WTC11 (cell line): Measurements from ENCODE around the gene ORM2. TPM values are rescaled to one million over a fixed set of nuclear protein-coding genes. Genes with fewer than 3 reads are reported as not detected.

ENCODE experiments used
- ATAC-seq: fragments of 200-7000 bp; cut with Tn5 transposase; 2 replicates; pipeline ENCODE4 v1.10.0; 2021; ENCODE audit warnings: mild to moderate bottlenecking, moderate library complexity
- CTCF ChIA-PET: fragments of 300-600 bp; sonication (Branson Sonifier 250); formaldehyde crosslinking; loops from one replicate; lab custom pipeline; 2021; ENCODE audit warnings: antibody characterized with exemption; lab: Charles Lee
- POLR2A ChIA-PET: fragments of 350-600 bp; sonication (Branson Sonifier 250); formaldehyde crosslinking; loops from one replicate; lab custom pipeline; 2021; ENCODE audit warnings: antibody characterized with exemption; lab: Charles Lee
- DNase-seq: peaks from one replicate; pipeline ENCODE4 v3.0.0; 2021; ENCODE audit warnings: low spot score
- H3K27ac Mint-ChIP-seq: 2 replicates; pipeline ENCODE4 v1.8.0; 2021; ENCODE audit warnings: mixed read lengths
- H3K27me3 Mint-ChIP-seq: 2 replicates; pipeline ENCODE4 v1.8.0; 2021; ENCODE audit warnings: low read depth, mild to moderate bottlenecking, moderate library complexity, mixed read lengths
- H3K36me3 Mint-ChIP-seq: 2 replicates; pipeline ENCODE4 v1.8.0; 2021; ENCODE audit warnings: mixed read lengths
- H3K4me1 Mint-ChIP-seq: 2 replicates; pipeline ENCODE4 v1.8.0; 2022; ENCODE audit warnings: mixed read lengths
- H3K4me3 Mint-ChIP-seq: 2 replicates; pipeline ENCODE4 v1.8.0; 2021; ENCODE audit warnings: mild to moderate bottlenecking, moderate library complexity, mixed read lengths
- H3K9me3 Mint-ChIP-seq: 2 replicates; pipeline ENCODE4 v1.8.0; 2021; ENCODE audit warnings: mixed read lengths
- CREM ChIP-seq: sonication (generic); formaldehyde crosslinking; IDR thresholded peaks from 2 replicates; pipeline ENCODE4 v1.8.1; 2022; ENCODE audit warnings: mild to moderate bottlenecking, missing genetic modification reagents, moderate library complexity
- FOXP1 ChIP-seq: sonication (generic); formaldehyde crosslinking; IDR thresholded peaks from 2 replicates; pipeline ENCODE4 v1.8.0; 2022; ENCODE audit warnings: missing genetic modification reagents, mild to moderate bottlenecking, moderate library complexity, borderline replicate concordance
- GRHL2 ChIP-seq: fragments of 250-450 bp; sonication (Bioruptor Pico); IDR thresholded peaks from 2 replicates; pipeline ENCODE4 v1.8.0; 2022; ENCODE audit warnings: mild to moderate bottlenecking, moderate library complexity; ENCODE audit not compliant: insufficient replicate concordance, severe bottlenecking
- GTF2I ChIP-seq: fragments of 250-450 bp; sonication (Bioruptor Pico); conservative IDR thresholded peaks from 2 replicates; pipeline ENCODE4 v1.4.0; 2021; ENCODE audit warnings: mild to moderate bottlenecking
- JUN ChIP-seq: sonication (generic); formaldehyde crosslinking; IDR thresholded peaks from 2 replicates; pipeline ENCODE4 v1.8.0; 2023; ENCODE audit warnings: mild to moderate bottlenecking, missing genetic modification reagents
- NFYB ChIP-seq: sonication (generic); formaldehyde crosslinking; conservative IDR thresholded peaks from 2 replicates; pipeline ENCODE4 v1.8.0; 2022; ENCODE audit warnings: low read depth, missing genetic modification reagents
- NR1H2 ChIP-seq: sonication (generic); formaldehyde crosslinking; IDR thresholded peaks from 2 replicates; pipeline ENCODE4 v1.9.0; 2021; ENCODE audit warnings: mild to moderate bottlenecking, moderate library complexity, missing genetic modification reagents
- TP53 ChIP-seq: sonication (generic); formaldehyde crosslinking; IDR thresholded peaks from 2 replicates; pipeline ENCODE4 v1.8.1; 2023; ENCODE audit warnings: mild to moderate bottlenecking, missing genetic modification reagents
- ZNF138 ChIP-seq: sonication (generic); formaldehyde crosslinking; conservative IDR thresholded peaks from 2 replicates; pipeline ENCODE4 v1.8.1; 2022; ENCODE audit warnings: mild to moderate bottlenecking, moderate library complexity, missing genetic modification reagents
- ZNF232 ChIP-seq: sonication (generic); formaldehyde crosslinking; IDR thresholded peaks from 2 replicates; pipeline ENCODE4 v1.8.0; 2022; ENCODE audit warnings: mild to moderate bottlenecking, missing genetic modification reagents
- ZNF317 ChIP-seq: sonication (generic); formaldehyde crosslinking; IDR thresholded peaks from 2 replicates; pipeline ENCODE4 v1.8.1; 2023; ENCODE audit warnings: low read depth, mild to moderate bottlenecking, moderate library complexity, missing genetic modification reagents, borderline replicate concordance
- total RNA-seq: library from RNA; stranded (reverse); gene quantifications from 3 replicates; pipeline ENCODE4 v1.2.3, GENCODE V29; 2021
- TF ChIP-seq, protein P1 (sequence below): sonication (generic); formaldehyde crosslinking; IDR thresholded peaks from 2 replicates; pipeline ENCODE4 v1.8.1; 2022; ENCODE audit warnings: missing genetic modification reagents, borderline replicate concordance
- TF ChIP-seq, protein P2 (sequence below): sonication (generic); formaldehyde crosslinking; IDR thresholded peaks from 2 replicates; pipeline ENCODE4 v1.8.0; 2022; ENCODE audit warnings: missing genetic modification reagents
- TF ChIP-seq, protein P3 (sequence below): fragments of 250-450 bp; sonication (Bioruptor Pico); IDR thresholded peaks from 2 replicates; pipeline ENCODE4 v1.9.0; 2021; ENCODE audit warnings: mild to moderate bottlenecking
- TF ChIP-seq, protein P4 (sequence below): sonication (generic); formaldehyde crosslinking; conservative IDR thresholded peaks from 2 replicates; pipeline ENCODE4 v1.8.1; 2022; ENCODE audit warnings: mild to moderate bottlenecking, missing genetic modification reagents
- TF ChIP-seq, protein P5 (sequence below): sonication (generic); formaldehyde crosslinking; conservative IDR thresholded peaks from 2 replicates; pipeline ENCODE4 v1.8.1; 2023; ENCODE audit warnings: mild to moderate bottlenecking, low read depth, missing genetic modification reagents, moderate library complexity
- TF ChIP-seq, protein P6 (sequence below): sonication (generic); formaldehyde crosslinking; IDR thresholded peaks from 2 replicates; pipeline ENCODE4 v1.8.0; 2022; ENCODE audit warnings: mild to moderate bottlenecking, missing genetic modification reagents
- TF ChIP-seq, protein P7 (sequence below): sonication (generic); formaldehyde crosslinking; IDR thresholded peaks from 2 replicates; pipeline ENCODE4 v1.8.0; 2022; ENCODE audit warnings: mild to moderate bottlenecking, missing genetic modification reagents

Gene ORM2
- total RNA-seq, 1 experiment from 2014 or later: 1.6 TPM

DNA sequence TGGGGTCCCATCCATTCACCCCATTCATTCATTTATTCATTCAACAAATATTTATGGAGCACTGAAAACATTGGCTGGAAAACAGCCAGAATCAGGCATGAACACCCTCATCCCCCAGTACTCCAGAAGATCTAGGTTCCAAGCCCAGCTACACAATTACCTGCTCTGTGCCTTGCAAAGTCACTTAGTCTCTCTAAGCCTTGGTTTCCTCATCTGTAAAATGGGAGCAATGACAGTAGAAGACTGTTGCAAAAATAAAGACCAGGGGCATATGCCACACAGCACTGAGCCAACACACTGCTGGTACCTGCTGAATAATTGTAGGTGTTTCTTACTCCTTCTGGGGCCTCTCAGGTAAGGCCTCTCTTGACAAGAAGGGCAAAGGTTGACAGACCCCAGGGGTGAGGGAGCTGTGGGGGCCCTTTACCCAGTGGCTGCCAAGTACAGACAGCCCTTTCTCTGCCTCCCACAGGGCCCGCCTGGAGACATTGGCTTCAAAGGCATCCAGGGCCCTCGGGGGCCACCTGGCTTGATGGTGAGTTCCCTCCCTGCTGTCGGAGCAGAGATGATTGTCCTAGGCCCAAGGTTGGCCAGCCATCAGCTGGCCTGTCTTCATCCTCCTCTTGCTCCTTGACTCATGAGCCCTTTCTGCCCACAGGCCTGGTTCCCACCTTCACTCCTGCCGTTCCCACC is 29.4 kb upstream of the ORM2 start:
- CTCF ChIA-PET: interaction anchor here (1.2 to 2.0 kb wide), 4 partner anchors 9 to 218 kb away, joined by 3 to 12 read pairs (median 8); no protein-coding TSS in a partner anchor
- ATAC-seq: no peak
- no peaks in the 10 kb centered on the region for H3K27me3 Mint-ChIP-seq

More for the DNA sequence above, 29.4 kb upstream of the ORM2 start:
- POLR2A ChIA-PET: no interaction called here
- TF ChIP-seq ZNF138: no peak
- no peak for TF ChIP-seq GTF2I
- TF ChIP-seq NFYB (CRISPR knock-in tag): no peak
- TF ChIP-seq, protein P1, sequence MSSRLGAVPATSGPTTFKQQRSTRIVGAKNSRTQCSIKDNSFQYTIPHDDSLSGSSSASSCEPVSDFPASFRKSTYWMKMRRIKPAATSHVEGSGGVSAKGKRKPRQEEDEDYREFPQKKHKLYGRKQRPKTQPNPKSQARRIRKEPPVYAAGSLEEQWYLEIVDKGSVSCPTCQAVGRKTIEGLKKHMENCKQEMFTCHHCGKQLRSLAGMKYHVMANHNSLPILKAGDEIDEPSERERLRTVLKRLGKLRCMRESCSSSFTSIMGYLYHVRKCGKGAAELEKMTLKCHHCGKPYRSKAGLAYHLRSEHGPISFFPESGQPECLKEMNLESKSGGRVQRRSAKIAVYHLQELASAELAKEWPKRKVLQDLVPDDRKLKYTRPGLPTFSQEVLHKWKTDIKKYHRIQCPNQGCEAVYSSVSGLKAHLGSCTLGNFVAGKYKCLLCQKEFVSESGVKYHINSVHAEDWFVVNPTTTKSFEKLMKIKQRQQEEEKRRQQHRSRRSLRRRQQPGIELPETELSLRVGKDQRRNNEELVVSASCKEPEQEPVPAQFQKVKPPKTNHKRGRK (CRISPR knock-in tag): no peak
- TF ChIP-seq FOXP1 (CRISPR knock-in tag): no peak
- TF ChIP-seq, protein P2, sequence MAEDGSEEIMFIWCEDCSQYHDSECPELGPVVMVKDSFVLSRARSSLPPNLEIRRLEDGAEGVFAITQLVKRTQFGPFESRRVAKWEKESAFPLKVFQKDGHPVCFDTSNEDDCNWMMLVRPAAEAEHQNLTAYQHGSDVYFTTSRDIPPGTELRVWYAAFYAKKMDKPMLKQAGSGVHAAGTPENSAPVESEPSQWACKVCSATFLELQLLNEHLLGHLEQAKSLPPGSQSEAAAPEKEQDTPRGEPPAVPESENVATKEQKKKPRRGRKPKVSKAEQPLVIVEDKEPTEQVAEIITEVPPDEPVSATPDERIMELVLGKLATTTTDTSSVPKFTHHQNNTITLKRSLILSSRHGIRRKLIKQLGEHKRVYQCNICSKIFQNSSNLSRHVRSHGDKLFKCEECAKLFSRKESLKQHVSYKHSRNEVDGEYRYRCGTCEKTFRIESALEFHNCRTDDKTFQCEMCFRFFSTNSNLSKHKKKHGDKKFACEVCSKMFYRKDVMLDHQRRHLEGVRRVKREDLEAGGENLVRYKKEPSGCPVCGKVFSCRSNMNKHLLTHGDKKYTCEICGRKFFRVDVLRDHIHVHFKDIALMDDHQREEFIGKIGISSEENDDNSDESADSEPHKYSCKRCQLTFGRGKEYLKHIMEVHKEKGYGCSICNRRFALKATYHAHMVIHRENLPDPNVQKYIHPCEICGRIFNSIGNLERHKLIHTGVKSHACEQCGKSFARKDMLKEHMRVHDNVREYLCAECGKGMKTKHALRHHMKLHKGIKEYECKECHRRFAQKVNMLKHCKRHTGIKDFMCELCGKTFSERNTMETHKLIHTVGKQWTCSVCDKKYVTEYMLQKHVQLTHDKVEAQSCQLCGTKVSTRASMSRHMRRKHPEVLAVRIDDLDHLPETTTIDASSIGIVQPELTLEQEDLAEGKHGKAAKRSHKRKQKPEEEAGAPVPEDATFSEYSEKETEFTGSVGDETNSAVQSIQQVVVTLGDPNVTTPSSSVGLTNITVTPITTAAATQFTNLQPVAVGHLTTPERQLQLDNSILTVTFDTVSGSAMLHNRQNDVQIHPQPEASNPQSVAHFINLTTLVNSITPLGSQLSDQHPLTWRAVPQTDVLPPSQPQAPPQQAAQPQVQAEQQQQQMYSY (CRISPR knock-in tag): no peak
- no peak for TF ChIP-seq CREM
- TF ChIP-seq, protein P3, sequence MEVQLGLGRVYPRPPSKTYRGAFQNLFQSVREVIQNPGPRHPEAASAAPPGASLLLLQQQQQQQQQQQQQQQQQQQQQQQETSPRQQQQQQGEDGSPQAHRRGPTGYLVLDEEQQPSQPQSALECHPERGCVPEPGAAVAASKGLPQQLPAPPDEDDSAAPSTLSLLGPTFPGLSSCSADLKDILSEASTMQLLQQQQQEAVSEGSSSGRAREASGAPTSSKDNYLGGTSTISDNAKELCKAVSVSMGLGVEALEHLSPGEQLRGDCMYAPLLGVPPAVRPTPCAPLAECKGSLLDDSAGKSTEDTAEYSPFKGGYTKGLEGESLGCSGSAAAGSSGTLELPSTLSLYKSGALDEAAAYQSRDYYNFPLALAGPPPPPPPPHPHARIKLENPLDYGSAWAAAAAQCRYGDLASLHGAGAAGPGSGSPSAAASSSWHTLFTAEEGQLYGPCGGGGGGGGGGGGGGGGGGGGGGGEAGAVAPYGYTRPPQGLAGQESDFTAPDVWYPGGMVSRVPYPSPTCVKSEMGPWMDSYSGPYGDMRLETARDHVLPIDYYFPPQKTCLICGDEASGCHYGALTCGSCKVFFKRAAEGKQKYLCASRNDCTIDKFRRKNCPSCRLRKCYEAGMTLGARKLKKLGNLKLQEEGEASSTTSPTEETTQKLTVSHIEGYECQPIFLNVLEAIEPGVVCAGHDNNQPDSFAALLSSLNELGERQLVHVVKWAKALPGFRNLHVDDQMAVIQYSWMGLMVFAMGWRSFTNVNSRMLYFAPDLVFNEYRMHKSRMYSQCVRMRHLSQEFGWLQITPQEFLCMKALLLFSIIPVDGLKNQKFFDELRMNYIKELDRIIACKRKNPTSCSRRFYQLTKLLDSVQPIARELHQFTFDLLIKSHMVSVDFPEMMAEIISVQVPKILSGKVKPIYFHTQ (CRISPR knock-in tag): no peak
- TF ChIP-seq, protein P4, sequence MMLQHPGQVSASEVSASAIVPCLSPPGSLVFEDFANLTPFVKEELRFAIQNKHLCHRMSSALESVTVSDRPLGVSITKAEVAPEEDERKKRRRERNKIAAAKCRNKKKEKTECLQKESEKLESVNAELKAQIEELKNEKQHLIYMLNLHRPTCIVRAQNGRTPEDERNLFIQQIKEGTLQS (CRISPR knock-in tag): no peak
- TF ChIP-seq GRHL2 (CRISPR knock-in tag): no peak
- TF ChIP-seq JUN (CRISPR knock-in tag): no peak
- no peak for TF ChIP-seq ZNF317 (CRISPR knock-in tag)
- no peak for TF ChIP-seq ZNF232 (CRISPR knock-in tag)
- TF ChIP-seq, protein P5, sequence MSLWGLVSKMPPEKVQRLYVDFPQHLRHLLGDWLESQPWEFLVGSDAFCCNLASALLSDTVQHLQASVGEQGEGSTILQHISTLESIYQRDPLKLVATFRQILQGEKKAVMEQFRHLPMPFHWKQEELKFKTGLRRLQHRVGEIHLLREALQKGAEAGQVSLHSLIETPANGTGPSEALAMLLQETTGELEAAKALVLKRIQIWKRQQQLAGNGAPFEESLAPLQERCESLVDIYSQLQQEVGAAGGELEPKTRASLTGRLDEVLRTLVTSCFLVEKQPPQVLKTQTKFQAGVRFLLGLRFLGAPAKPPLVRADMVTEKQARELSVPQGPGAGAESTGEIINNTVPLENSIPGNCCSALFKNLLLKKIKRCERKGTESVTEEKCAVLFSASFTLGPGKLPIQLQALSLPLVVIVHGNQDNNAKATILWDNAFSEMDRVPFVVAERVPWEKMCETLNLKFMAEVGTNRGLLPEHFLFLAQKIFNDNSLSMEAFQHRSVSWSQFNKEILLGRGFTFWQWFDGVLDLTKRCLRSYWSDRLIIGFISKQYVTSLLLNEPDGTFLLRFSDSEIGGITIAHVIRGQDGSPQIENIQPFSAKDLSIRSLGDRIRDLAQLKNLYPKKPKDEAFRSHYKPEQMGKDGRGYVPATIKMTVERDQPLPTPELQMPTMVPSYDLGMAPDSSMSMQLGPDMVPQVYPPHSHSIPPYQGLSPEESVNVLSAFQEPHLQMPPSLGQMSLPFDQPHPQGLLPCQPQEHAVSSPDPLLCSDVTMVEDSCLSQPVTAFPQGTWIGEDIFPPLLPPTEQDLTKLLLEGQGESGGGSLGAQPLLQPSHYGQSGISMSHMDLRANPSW (CRISPR knock-in tag): no peak
- no peak for TF ChIP-seq NR1H2 (CRISPR knock-in tag)
- TF ChIP-seq, protein P6, sequence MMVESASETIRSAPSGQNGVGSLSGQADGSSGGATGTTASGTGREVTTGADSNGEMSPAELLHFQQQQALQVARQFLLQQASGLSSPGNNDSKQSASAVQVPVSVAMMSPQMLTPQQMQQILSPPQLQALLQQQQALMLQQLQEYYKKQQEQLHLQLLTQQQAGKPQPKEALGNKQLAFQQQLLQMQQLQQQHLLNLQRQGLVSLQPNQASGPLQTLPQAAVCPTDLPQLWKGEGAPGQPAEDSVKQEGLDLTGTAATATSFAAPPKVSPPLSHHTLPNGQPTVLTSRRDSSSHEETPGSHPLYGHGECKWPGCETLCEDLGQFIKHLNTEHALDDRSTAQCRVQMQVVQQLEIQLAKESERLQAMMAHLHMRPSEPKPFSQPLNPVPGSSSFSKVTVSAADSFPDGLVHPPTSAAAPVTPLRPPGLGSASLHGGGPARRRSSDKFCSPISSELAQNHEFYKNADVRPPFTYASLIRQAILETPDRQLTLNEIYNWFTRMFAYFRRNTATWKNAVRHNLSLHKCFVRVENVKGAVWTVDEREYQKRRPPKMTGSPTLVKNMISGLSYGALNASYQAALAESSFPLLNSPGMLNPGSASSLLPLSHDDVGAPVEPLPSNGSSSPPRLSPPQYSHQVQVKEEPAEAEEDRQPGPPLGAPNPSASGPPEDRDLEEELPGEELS (CRISPR knock-in tag): no peak
- TF ChIP-seq TP53 (CRISPR knock-in tag): no peak
- TF ChIP-seq, protein P7, sequence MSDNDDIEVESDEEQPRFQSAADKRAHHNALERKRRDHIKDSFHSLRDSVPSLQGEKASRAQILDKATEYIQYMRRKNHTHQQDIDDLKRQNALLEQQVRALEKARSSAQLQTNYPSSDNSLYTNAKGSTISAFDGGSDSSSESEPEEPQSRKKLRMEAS (CRISPR knock-in tag): no peak
- H3K4me3 Mint-ChIP-seq: no peak overlapping the region
- H3K4me1 Mint-ChIP-seq: no peaks in the 10 kb centered on the region
- no peak overlapping the region for H3K27ac Mint-ChIP-seq
- peaks cover 42% of the 10 kb centered on the region for H3K36me3 Mint-ChIP-seq
- peaks cover 9% of the 10 kb centered on the region for H3K9me3 Mint-ChIP-seq
- DNase-seq: no peak
